MM.1S (cell line): ENCODE results near the gene THOC1.

Source experiments
- CTCF ChIP-seq: fragments of 300-600 bp; sonication (generic); IDR thresholded peaks from 2 replicates; pipeline ENCODE4 v1.5.1; 2016; ENCODE audit warnings: antibody characterized with exemption, low read length, mixed read lengths
- EZH2 ChIP-seq: fragments of 300-600 bp; sonication (generic); optimal IDR thresholded peaks from 2 replicates; pipeline ENCODE3; 2017; ENCODE audit warnings: low read depth, mild to moderate bottlenecking, antibody characterized with exemption, low read length, mixed read lengths
- EZH2phosphoT487 ChIP-seq: fragments of 300-600 bp; sonication (generic); IDR thresholded peaks from 2 replicates; pipeline ENCODE4 v1.6.1; 2018; ENCODE audit warnings: antibody characterized with exemption, low read length

GRCh38 chr18:303607-304006 is 35.8 kb upstream of the THOC1 start:
- TF ChIP-seq EZH2, result no peak
- no peak for TF ChIP-seq CTCF
- no peak for TF ChIP-seq EZH2phosphoT487
